Measurements from ENCODE around the gene C1orf198. TPM values are rescaled to one million over a fixed set of nuclear protein-coding genes. Genes with fewer than 3 reads are reported as not detected.

The C1orf198 gene
- total RNA-seq, 1 donor from 2014 or later: 27.3 TPM

DNA sequence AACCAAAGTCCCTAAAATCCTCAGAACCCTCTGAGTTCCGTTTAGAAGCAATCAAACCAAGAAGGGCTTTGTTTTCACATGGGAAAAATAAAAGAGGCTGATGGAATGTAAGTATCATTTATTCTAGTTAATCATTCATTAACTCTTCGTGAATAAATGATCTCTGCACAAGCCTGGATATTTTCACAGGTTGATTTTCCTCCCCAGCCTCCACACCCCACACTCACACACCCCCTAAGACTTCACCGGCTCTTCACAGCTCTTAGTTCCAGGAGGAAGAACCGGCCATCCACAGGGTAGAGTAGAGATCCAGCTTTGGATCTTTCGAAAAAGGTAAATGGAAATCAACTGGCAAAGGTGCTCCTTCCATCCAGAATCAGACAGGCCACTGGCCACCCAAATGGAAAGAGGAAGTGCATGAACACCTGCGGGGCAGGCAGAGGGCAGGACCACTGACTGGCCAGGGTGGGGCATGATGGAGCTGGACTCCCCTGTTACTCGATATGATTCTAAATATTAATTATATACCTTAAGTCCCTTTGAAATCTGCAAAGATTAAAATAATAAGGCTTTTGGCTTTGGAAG is 10.0 kb downstream of the C1orf198 start:
- Mint-ChIP-seq H3K27me3 (ENCODE audit: unreplicated experiment) (peaks cover 5% of the 10 kb centered on the region), H3K4me3 (ENCODE audit: unreplicated experiment) (no peak overlapping the region), H3K27ac (ENCODE audit: unreplicated experiment) (no peak overlapping the region), H3K36me3 (ENCODE audit: unreplicated experiment) (peaks cover 16% of the 10 kb centered on the region), H3K4me1 (ENCODE audit: low read depth, unreplicated experiment) (peaks cover 10% of the 10 kb centered on the region), H3K9me3 (ENCODE audit: unreplicated experiment) (peaks cover 4% of the 10 kb centered on the region)
- TF ChIP-seq, protein P1, sequence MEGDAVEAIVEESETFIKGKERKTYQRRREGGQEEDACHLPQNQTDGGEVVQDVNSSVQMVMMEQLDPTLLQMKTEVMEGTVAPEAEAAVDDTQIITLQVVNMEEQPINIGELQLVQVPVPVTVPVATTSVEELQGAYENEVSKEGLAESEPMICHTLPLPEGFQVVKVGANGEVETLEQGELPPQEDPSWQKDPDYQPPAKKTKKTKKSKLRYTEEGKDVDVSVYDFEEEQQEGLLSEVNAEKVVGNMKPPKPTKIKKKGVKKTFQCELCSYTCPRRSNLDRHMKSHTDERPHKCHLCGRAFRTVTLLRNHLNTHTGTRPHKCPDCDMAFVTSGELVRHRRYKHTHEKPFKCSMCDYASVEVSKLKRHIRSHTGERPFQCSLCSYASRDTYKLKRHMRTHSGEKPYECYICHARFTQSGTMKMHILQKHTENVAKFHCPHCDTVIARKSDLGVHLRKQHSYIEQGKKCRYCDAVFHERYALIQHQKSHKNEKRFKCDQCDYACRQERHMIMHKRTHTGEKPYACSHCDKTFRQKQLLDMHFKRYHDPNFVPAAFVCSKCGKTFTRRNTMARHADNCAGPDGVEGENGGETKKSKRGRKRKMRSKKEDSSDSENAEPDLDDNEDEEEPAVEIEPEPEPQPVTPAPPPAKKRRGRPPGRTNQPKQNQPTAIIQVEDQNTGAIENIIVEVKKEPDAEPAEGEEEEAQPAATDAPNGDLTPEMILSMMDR (IDR thresholded peaks at IDR 0.05; ENCODE audit: partially characterized antibody, unreplicated experiment): no peak
- DNase-seq: no peak

DNA sequence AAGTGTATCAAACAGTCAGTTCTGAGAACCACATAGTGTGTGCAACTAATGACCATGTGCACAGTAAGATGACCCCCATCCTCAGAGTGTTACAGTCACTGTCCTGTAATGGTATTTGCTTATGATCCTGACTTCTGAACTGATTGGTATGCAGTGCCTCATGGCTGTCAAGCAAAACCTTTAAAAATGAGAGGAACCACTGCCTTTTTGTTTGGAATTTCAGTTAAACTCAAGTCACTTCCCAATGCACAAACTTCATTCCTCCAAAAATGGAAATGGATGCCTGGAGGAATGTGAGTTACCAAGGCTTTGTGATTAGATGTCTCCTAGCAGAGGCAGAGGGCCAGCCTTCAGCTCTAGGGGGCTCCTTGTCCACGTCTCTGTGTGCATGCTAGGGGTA is 10.5 kb downstream of the C1orf198 start:
- TF ChIP-seq, protein P1 (IDR thresholded peaks at IDR 0.05; ENCODE audit: partially characterized antibody, unreplicated experiment): no peak
- no peak for DNase-seq
- Mint-ChIP-seq H3K4me3 (ENCODE audit: unreplicated experiment) (no peak overlapping the region), H3K27ac (ENCODE audit: unreplicated experiment) (no peak overlapping the region), H3K27me3 (ENCODE audit: unreplicated experiment) (peaks cover 6% of the 10 kb centered on the region), H3K4me1 (ENCODE audit: low read depth, unreplicated experiment) (peaks cover 6% of the 10 kb centered on the region), H3K9me3 (ENCODE audit: unreplicated experiment) (peaks cover 4% of the 10 kb centered on the region), H3K36me3 (ENCODE audit: unreplicated experiment) (peaks cover 21% of the 10 kb centered on the region)

DNA sequence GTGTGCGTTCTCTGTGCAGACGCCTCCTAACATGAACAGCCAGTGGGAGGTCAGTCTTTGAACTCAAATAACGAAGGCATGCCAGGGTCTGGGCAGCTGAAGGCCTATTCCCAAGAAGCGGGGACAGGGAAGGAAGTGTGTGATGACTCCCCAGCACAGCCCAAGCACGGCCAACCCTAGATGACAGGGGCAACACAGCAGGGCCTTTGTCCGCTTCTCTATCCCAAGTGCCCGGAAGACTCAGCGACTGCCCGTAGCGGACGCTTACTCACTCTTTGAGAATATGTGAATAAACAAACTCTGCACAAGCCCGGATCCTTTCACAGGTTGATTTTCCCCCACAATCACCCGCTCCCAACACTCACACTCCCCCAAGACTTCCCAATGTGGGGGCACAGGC is 11.2 kb downstream of the C1orf198 start:
- H3K27ac Mint-ChIP-seq (ENCODE audit: unreplicated experiment): no peak overlapping the region
- TF ChIP-seq, protein P1 (IDR thresholded peaks at IDR 0.05; ENCODE audit: partially characterized antibody, unreplicated experiment): no peak
- peaks cover 6% of the 10 kb centered on the region for H3K9me3 Mint-ChIP-seq (ENCODE audit: unreplicated experiment)
- no peak for DNase-seq
- peaks cover 6% of the 10 kb centered on the region for H3K4me1 Mint-ChIP-seq (ENCODE audit: low read depth, unreplicated experiment)
- peaks cover 6% of the 10 kb centered on the region for H3K27me3 Mint-ChIP-seq (ENCODE audit: unreplicated experiment)
- peaks cover 27% of the 10 kb centered on the region for H3K36me3 Mint-ChIP-seq (ENCODE audit: unreplicated experiment)
- no peak overlapping the region for H3K4me3 Mint-ChIP-seq (ENCODE audit: unreplicated experiment)

DNA sequence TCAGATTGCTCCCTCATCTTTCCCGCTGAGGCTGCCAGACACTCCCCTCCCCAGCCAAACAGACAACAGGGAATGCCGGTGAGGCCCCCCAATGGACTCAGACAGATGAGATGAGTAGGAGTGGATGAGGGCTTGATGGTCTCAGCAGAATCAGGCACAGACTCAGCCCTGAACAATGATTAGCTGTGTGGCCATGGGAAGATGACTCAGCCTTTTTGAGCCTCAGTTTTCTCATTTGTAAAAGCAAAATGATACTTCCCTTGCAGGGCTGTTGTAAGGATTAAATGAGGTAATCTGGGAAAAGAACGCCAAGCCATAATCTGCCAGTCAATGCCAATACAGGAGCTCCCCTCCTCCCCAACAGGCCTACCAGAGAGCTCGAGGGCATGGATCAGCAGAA is 12.4 kb downstream of the C1orf198 start:
- Mint-ChIP-seq H3K9me3 (ENCODE audit: unreplicated experiment) (peaks cover 6% of the 10 kb centered on the region), H3K36me3 (ENCODE audit: unreplicated experiment) (peaks cover 29% of the 10 kb centered on the region), H3K4me1 (ENCODE audit: low read depth, unreplicated experiment) (peaks cover 9% of the 10 kb centered on the region), H3K27me3 (ENCODE audit: unreplicated experiment) (peaks cover 10% of the 10 kb centered on the region), H3K4me3 (ENCODE audit: unreplicated experiment) (no peak overlapping the region), H3K27ac (ENCODE audit: unreplicated experiment) (no peak overlapping the region)
- DNase-seq: no peak
- TF ChIP-seq, protein P1 (IDR thresholded peaks at IDR 0.05; ENCODE audit: partially characterized antibody, unreplicated experiment): no peak

DNA sequence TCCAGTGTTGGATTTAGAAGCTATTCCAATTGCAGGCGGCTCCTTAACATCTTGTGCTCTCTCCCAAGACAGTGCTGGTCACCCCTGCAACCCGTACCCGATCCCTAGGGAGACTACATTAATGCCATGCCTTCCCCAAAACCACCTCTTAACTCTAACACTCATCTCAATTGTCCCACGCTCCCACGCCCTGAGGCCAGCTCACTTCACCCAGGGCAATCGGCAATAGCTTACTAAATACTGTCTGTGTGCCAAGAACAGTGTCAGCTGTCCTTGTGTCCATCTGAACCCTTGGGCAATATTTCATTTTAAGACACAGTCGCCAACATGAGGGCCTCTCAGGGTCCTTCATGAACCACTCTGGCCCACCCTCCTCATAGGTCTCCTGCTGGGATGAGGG is 13.9 kb downstream of the C1orf198 start:
- Mint-ChIP-seq H3K4me1 (ENCODE audit: low read depth, unreplicated experiment) (peaks cover 9% of the 10 kb centered on the region), H3K9me3 (ENCODE audit: unreplicated experiment) (peaks cover 8% of the 10 kb centered on the region), H3K36me3 (ENCODE audit: unreplicated experiment) (peaks cover 29% of the 10 kb centered on the region), H3K27ac (ENCODE audit: unreplicated experiment) (no peak overlapping the region), H3K27me3 (ENCODE audit: unreplicated experiment) (peaks cover 11% of the 10 kb centered on the region), H3K4me3 (ENCODE audit: unreplicated experiment) (no peak overlapping the region)
- DNase-seq: no peak
- TF ChIP-seq, protein P1 (IDR thresholded peaks at IDR 0.05; ENCODE audit: partially characterized antibody, unreplicated experiment): no peak
